SW 1271 (cell line): Measurements from ENCODE around the gene C18orf32.
"Not testable (repeated sequence)": the region's sequence is repeated elsewhere in the genome, so short reads cannot be mapped to it uniquely, and the experiment has no call there.

Experiments used
- DNase-seq, 2 experiments: peaks; one replicate each; lab custom pipeline; 2025; lab: John Stamatoyannopoulos, UW

The C18orf32 gene

GRCh38 chr18:49500201-49500921, 13.3 kb upstream of the C18orf32 start:
- DNase-seq = no peak

- no peak for DNase-seq
Observed at GRCh38 chr18:49499046-49499637, 12.1 kb upstream of the C18orf32 start.

- DNase-seq = no peak
Observed at GRCh38 chr18:49495480-49495879, 8.4 kb upstream of the C18orf32 start.

- DNase-seq = no peak
Observed at GRCh38 chr18:49495076-49495475, 8.0 kb upstream of the C18orf32 start.

GRCh38 chr18:49494660-49495059, 7.6 kb upstream of the C18orf32 start:
- no peak for DNase-seq

- DNase-seq = no peak
Observed at GRCh38 chr18:49492694-49493033, 5.6 kb upstream of the C18orf32 start.

- DNase-seq = peak; percentile 82 to 93
Observed at GRCh38 chr18:49491857-49492693, 5.0 kb upstream of the C18orf32 start, which contains the start of gene RPL17. TSS of gene RPL17 (minus strand) at chr18:49492465.

- no peak for DNase-seq
Observed at GRCh38 chr18:49491534-49491856, 4.5 kb upstream of the C18orf32 start.

- no peak for DNase-seq
Observed at GRCh38 chr18:49490246-49490762, 3.3 kb upstream of the C18orf32 start.

GRCh38 chr18:49487711-49488310, 777 bp upstream of the C18orf32 start:
- DNase-seq = peak in 1 of 2 experiments; percentile 30

GRCh38 chr18:49486606-49486952, 455 bp downstream of the C18orf32 start:
- peak in 1 of 2 experiments; percentile 48 for DNase-seq

GRCh38 chr18:49486134-49486533, 900 bp downstream of the C18orf32 start:
- no peak for DNase-seq

GRCh38 chr18:49483198-49483597, 3.8 kb downstream of the C18orf32 start:
- DNase-seq = no peak

GRCh38 chr18:49481907-49482306, 5.1 kb downstream of the C18orf32 start:
- DNase-seq = no peak

GRCh38 chr18:49481317-49481716, 5.7 kb downstream of the C18orf32 start:
- DNase-seq = no peak

GRCh38 chr18:49479381-49480137, 7.5 kb downstream of the C18orf32 start:
- DNase-seq = no peak

- peak in 1 of 2 experiments; percentile 6 for DNase-seq
Observed at GRCh38 chr18:49476664-49477411, 10.2 kb downstream of the C18orf32 start.

GRCh38 chr18:49474935-49475334, 12.1 kb downstream of the C18orf32 start:
- DNase-seq = not testable (repeated sequence)

GRCh38 chr18:49473721-49474120, 13.3 kb downstream of the C18orf32 start:
- no peak for DNase-seq

- no peak for DNase-seq
Observed at GRCh38 chr18:49472459-49472858, 14.6 kb downstream of the C18orf32 start.

GRCh38 chr18:49471532-49471931, 15.5 kb downstream of the C18orf32 start:
- no peak for DNase-seq
